HEK293 (cell line): ENCODE data around the gene HMGB2.

Source experiments
- CTCF ChIA-PET: fragments of 350-600 bp; formaldehyde crosslinking; extraction: SDS; loops from one replicate; lab custom pipeline; 2021; ENCODE audit warnings: antibody characterized with exemption; lab: Yijun Ruan, JAX
- POLR2A ChIA-PET: fragments of 300-600 bp; formaldehyde crosslinking; extraction: SDS; loops from one replicate; lab custom pipeline; 2020; ENCODE audit warnings: antibody characterized with exemption, inconsistent platforms; lab: Yijun Ruan, JAX
- H3K27ac ChIP-seq: fragments of 200-500 bp; sonication (Bioruptor generic); 2 replicates; pipeline ENCODE4 v1.5.1; 2014; ENCODE audit warnings: low read depth, low read length, control low read depth, inconsistent platforms; ENCODE audit errors: extremely low read depth
- H3K36me3 ChIP-seq, 2 experiments: fragments of 200-500 bp in 1 of 2; sonication (Bioruptor generic) in 1 of 2; 1 replicate in 1 of 2; 2 replicates in 1 of 2; pipeline ENCODE4 v1.5.1; 2014 to 2017; ENCODE audit warnings: inconsistent platforms in 2 of 2, low read length in 2 of 2; ENCODE audit not compliant: control insufficient read depth in 2 of 2, insufficient read depth in 1 of 2
- H3K4me1 ChIP-seq: fragments of 200-500 bp; sonication (Bioruptor generic); 2 replicates; pipeline ENCODE4 v1.5.1; 2014; ENCODE audit warnings: mild to moderate bottlenecking, low read length, inconsistent platforms; ENCODE audit not compliant: control insufficient read depth, insufficient read depth
- H3K4me3 ChIP-seq: 2 replicates; pipeline ENCODE4 v1.5.1; 2011; ENCODE audit warnings: low read depth, mild to moderate bottlenecking, control low read depth, low read length, moderate library complexity
- H3K9me3 ChIP-seq: fragments of 200-500 bp; sonication (Bioruptor generic); 2 replicates; pipeline ENCODE4 v1.5.1; 2014; ENCODE audit warnings: low read depth, low read length, inconsistent platforms; ENCODE audit not compliant: control insufficient read depth, insufficient read depth
- GLI2 ChIP-seq: fragments of 450-650 bp; formaldehyde crosslinking; IDR thresholded peaks from 2 replicates; pipeline ENCODE4; 2017; ENCODE audit warnings: missing biosample characterization, missing genetic modification characterization, low read depth, borderline replicate concordance
- KLF10 ChIP-seq: fragments of 450-650 bp; IDR thresholded peaks from 2 replicates; pipeline ENCODE4 v1.5.1; 2018; ENCODE audit warnings: missing biosample characterization, mild to moderate bottlenecking, missing genetic modification characterization
- MYNN ChIP-seq: fragments of 450-650 bp; formaldehyde crosslinking; IDR thresholded peaks from 2 replicates; pipeline ENCODE4 v1.5.1; 2016; ENCODE audit warnings: missing biosample characterization, missing genetic modification characterization, borderline replicate concordance
- ZNF19 ChIP-seq: fragments of 450-650 bp; formaldehyde crosslinking; IDR thresholded peaks from 2 replicates; pipeline ENCODE4; 2016; ENCODE audit warnings: missing biosample characterization, missing genetic modification characterization, low read depth
- ZNF202 ChIP-seq: fragments of 450-650 bp; formaldehyde crosslinking; IDR thresholded peaks from 2 replicates; pipeline ENCODE4 v1.5.1; 2016; ENCODE audit warnings: missing biosample characterization, missing genetic modification characterization, borderline replicate concordance
- ZNF221 ChIP-seq: fragments of 450-650 bp; formaldehyde crosslinking; IDR thresholded peaks from 2 replicates; pipeline ENCODE4 v1.5.1; 2017; ENCODE audit warnings: missing biosample characterization, missing genetic modification characterization, borderline replicate concordance
- ZNF449 ChIP-seq: fragments of 450-650 bp; formaldehyde crosslinking; IDR thresholded peaks from 2 replicates; pipeline ENCODE4 v1.5.1; 2017; ENCODE audit warnings: missing biosample characterization, mild to moderate bottlenecking, missing genetic modification characterization, moderate library complexity
- ZNF521 ChIP-seq: fragments of 450-650 bp; formaldehyde crosslinking; IDR thresholded peaks from 2 replicates; pipeline ENCODE4 v1.5.1; 2017; ENCODE audit warnings: missing biosample characterization, mild to moderate bottlenecking, missing genetic modification characterization
- ZNF660 ChIP-seq: fragments of 450-650 bp; IDR thresholded peaks from 2 replicates; pipeline ENCODE4 v1.5.1; 2018; ENCODE audit warnings: missing biosample characterization, mild to moderate bottlenecking, missing genetic modification characterization
- ZNF768 ChIP-seq: fragments of 450-650 bp; formaldehyde crosslinking; IDR thresholded peaks from 2 replicates; pipeline ENCODE4 v1.5.1; 2018; ENCODE audit warnings: missing biosample characterization, mild to moderate bottlenecking, missing genetic modification characterization

HMGB2 gene

GRCh38 chr4:173282256-173282562, 51.9 kb downstream of the HMGB2 start (continued):
- TF ChIP-seq ZNF660 (tag by site-specific recombination): no peak
- TF ChIP-seq ZNF449 (tag by site-specific recombination): no peak
- no peak for TF ChIP-seq ZNF202
- TF ChIP-seq ZNF768 (tag by site-specific recombination): no peak
- TF ChIP-seq, all 188 proteins: peak for 0

GRCh38 chr4:173281406-173282255, 52.5 kb downstream of the HMGB2 start:
- H3K4me3 ChIP-seq: no peak overlapping the region
- ChIA-PET POLR2A (no interaction called here), CTCF (interaction anchor here (0.8 to 1.8 kb wide), 2 partner anchors 12 to 20 kb away, joined by 4 to 5 read pairs; no protein-coding TSS in a partner anchor)
- TF ChIP-seq ZNF521 (tag by site-specific recombination) (no peak), KLF10 (no peak), ZNF449 (tag by site-specific recombination) (no peak), ZNF221 (no peak), ZNF19 (tag by site-specific recombination) (no peak), MYNN (no peak), GLI2 (tag by site-specific recombination) (no peak)
- no peak overlapping the region for H3K27ac ChIP-seq
- H3K36me3 ChIP-seq: no peaks in the 10 kb centered on the region
- no peaks in the 10 kb centered on the region for H3K4me1 ChIP-seq
- H3K9me3 ChIP-seq: no peaks in the 10 kb centered on the region
